Uterus (tissue), 4 donors: ENCODE data around the gene MPP4. TPM values are rescaled to one million over a fixed set of nuclear protein-coding genes. Genes with fewer than 3 reads are reported as not detected.

ENCODE experiments used
- DNase-seq, 2 donors: peaks; one replicate each; pipeline ENCODE4 v3.0.0-alpha.2; 2019 to 2020
- H3K27ac ChIP-seq, 2 donors: fragments of 200-600 bp; sonication (generic); 1 replicate in 1 of 2; 2 replicates in 1 of 2; pipeline ENCODE4 v1.5.1; 2016 to 2018
- H3K27me3 ChIP-seq, 2 donors: fragments of 200-600 bp; sonication (generic); one replicate each; pipeline ENCODE4 v1.5.1; 2018 to 2019; ENCODE audit warnings: control low read depth in 1 of 2
- H3K36me3 ChIP-seq, 2 donors: fragments of 200-600 bp; sonication (generic); one replicate each; pipeline ENCODE4 v1.5.1; 2019; ENCODE audit warnings: control low read depth in 1 of 2
- H3K4me1 ChIP-seq, 2 donors: fragments of 200-600 bp; sonication (generic); one replicate each; pipeline ENCODE4 v1.5.1; 2018 to 2019; ENCODE audit warnings: control low read depth in 1 of 2
- H3K4me3 ChIP-seq, 2 donors: fragments of 200-600 bp; sonication (generic); 1 replicate in 1 of 2; 2 replicates in 1 of 2; pipeline ENCODE4 v1.5.1; 2018 to 2019; ENCODE audit warnings: mild to moderate bottlenecking in 1 of 2
- H3K9me3 ChIP-seq, 2 donors: fragments of 200-600 bp; sonication (generic); one replicate each; pipeline ENCODE4 v1.5.1; 2019; ENCODE audit warnings: control low read depth in 1 of 2
- CTCF ChIP-seq, 4 experiments: fragments of 200-600 bp in 2 of 4; fragments of 450-650 bp in 2 of 4; sonication (generic) in 2 of 4; IDR thresholded peaks; one replicate each; pipeline ENCODE4 v1.5.1; 2016 to 2019; ENCODE audit warnings: antibody characterized with exemption in 4 of 4, mild to moderate bottlenecking in 2 of 4, moderate library complexity in 1 of 4
- POLR2A ChIP-seq, 2 donors: fragments of 450-650 bp; IDR thresholded peaks; one replicate each; pipeline ENCODE4 v1.6.1; 2016; ENCODE audit warnings: antibody characterized with exemption in 2 of 2, mild to moderate bottlenecking in 1 of 2, moderate library complexity in 1 of 2
- intact Hi-C: fragments of 100-400 bp; cut with DNase I; formaldehyde crosslinking; loops from one replicate; pipeline ENCODE4 v1.15.1; 2023; ENCODE audit warnings: low total_unique reads
- total RNA-seq, 4 donors: library from RNA; depleted of rRNA in 3 of 4; stranded (reverse); fragments of >200 nt in 3 of 4; gene quantifications; one replicate each; pipeline versions ENCODE4 v1.1.0 to v1.2.4, GENCODE V29; 2014 to 2023
- donor health status: DM: yes; HTN: yes; CAD: no.

Gene MPP4
- total RNA-seq, 4 donors from 2014 or later = 0.24 to 0.97 TPM; not detected in 2

- no peak overlapping the region for H3K4me3 ChIP-seq
- intact Hi-C loops = no loop called here
These were observed 34.1 kb downstream of the MPP4 start for GRCh38 chr2:201664334-201664733.

GRCh38 chr2:201661366-201661765 is 37.1 kb downstream of the MPP4 start:
- DNase-seq = no peak
- no peaks in the 10 kb centered on the region for H3K4me1 ChIP-seq
- H3K36me3 ChIP-seq = no peaks in the 10 kb centered on the region
- H3K9me3 ChIP-seq = no peaks in the 10 kb centered on the region
- no peak for TF ChIP-seq CTCF (IDR thresholded peaks at IDR 0.05)
- TF ChIP-seq POLR2A (IDR thresholded peaks at IDR 0.05) = no peak
- intact Hi-C loops = no loop called here
- H3K27ac ChIP-seq = no peak overlapping the region
- no peaks in the 10 kb centered on the region for H3K27me3 ChIP-seq
- no peak overlapping the region for H3K4me3 ChIP-seq

More at GRCh38 chr2:201664334-201664733, 34.1 kb downstream of the MPP4 start:
- Histone ChIP-seq H3K4me1 (no peaks in the 10 kb centered on the region), H3K36me3 (no peaks in the 10 kb centered on the region), H3K9me3 (no peaks in the 10 kb centered on the region), H3K27me3 (no peaks in the 10 kb centered on the region), H3K27ac (no peak overlapping the region)
- no peak for TF ChIP-seq POLR2A (IDR thresholded peaks at IDR 0.05)
- no peak for TF ChIP-seq CTCF (IDR thresholded peaks at IDR 0.05)
- no peak for DNase-seq

GRCh38 chr2:201660293-201660895 is 38.0 kb downstream of the MPP4 start:
- H3K27ac ChIP-seq = no peak overlapping the region
- TF ChIP-seq POLR2A (IDR thresholded peaks at IDR 0.05) (no peak), CTCF (IDR thresholded peaks at IDR 0.05) (no peak)
- no peaks in the 10 kb centered on the region for H3K27me3 ChIP-seq
- no peaks in the 10 kb centered on the region for H3K9me3 ChIP-seq
- no peak overlapping the region for H3K4me3 ChIP-seq
- H3K4me1 ChIP-seq = no peaks in the 10 kb centered on the region
- H3K36me3 ChIP-seq = no peaks in the 10 kb centered on the region
- DNase-seq = no peak
- intact Hi-C loops = no loop called here

- Histone ChIP-seq H3K4me3 (no peak overlapping the region), H3K27ac (no peak overlapping the region), H3K9me3 (no peaks in the 10 kb centered on the region), H3K36me3 (no peaks in the 10 kb centered on the region), H3K4me1 (no peaks in the 10 kb centered on the region), H3K27me3 (no peaks in the 10 kb centered on the region)
- intact Hi-C loops = no loop called here
- no peak for DNase-seq
- TF ChIP-seq CTCF (IDR thresholded peaks at IDR 0.05) = no peak
- no peak for TF ChIP-seq POLR2A (IDR thresholded peaks at IDR 0.05)
These were observed 41.7 kb downstream of the MPP4 start for GRCh38 chr2:201656740-201657139.

GRCh38 chr2:201656102-201656501 is 42.3 kb downstream of the MPP4 start:
- H3K27me3 ChIP-seq = no peaks in the 10 kb centered on the region
- no peak overlapping the region for H3K27ac ChIP-seq
- TF ChIP-seq CTCF (IDR thresholded peaks at IDR 0.05) (no peak), POLR2A (IDR thresholded peaks at IDR 0.05) (no peak)
- no peak for DNase-seq
- no peak overlapping the region for H3K4me3 ChIP-seq
- H3K9me3 ChIP-seq = no peaks in the 10 kb centered on the region
- no peaks in the 10 kb centered on the region for H3K36me3 ChIP-seq
- intact Hi-C loops = no loop called here
- no peaks in the 10 kb centered on the region for H3K4me1 ChIP-seq
